MM.1S (cell line): ENCODE results near the gene ZNF236.

Source experiments
- DNase-seq: peaks from one replicate; pipeline ENCODE4 v3.0.0-alpha.2; 2015
- H2AFZ ChIP-seq: fragments of 300-600 bp; sonication (generic); 2 replicates; pipeline ENCODE4 v1.6.0; 2016; ENCODE audit warnings: antibody characterized with exemption, low read length
- H3F3A ChIP-seq: fragments of 300-600 bp; sonication (generic); 2 replicates; pipeline ENCODE4 v1.6.1; 2016; ENCODE audit warnings: mild to moderate bottlenecking, antibody characterized with exemption, low read length, moderate library complexity, mixed read lengths; ENCODE audit not compliant: insufficient read depth
- H3K27ac ChIP-seq: fragments of 300-600 bp; sonication (generic); 2 replicates; pipeline ENCODE4 v1.5.1; 2016; ENCODE audit warnings: mild to moderate bottlenecking, low read length
- H3K27me3 ChIP-seq: fragments of 300-600 bp; sonication (generic); replicated peaks from 2 replicates; pipeline ENCODE4 v1.6.0; 2016; ENCODE audit warnings: low read length; ENCODE audit not compliant: insufficient read depth
- H3K36me3 ChIP-seq: fragments of 300-600 bp; sonication (generic); replicated peaks from 2 replicates; pipeline ENCODE4 v1.6.1; 2016; ENCODE audit warnings: mild to moderate bottlenecking, low read length, mixed read lengths; ENCODE audit not compliant: insufficient read depth
- H3K4me1 ChIP-seq: fragments of 300-600 bp; sonication (generic); 2 replicates; pipeline ENCODE4 v1.6.1; 2016; ENCODE audit warnings: low read length, mixed read lengths
- H3K4me2 ChIP-seq: fragments of 300-600 bp; sonication (generic); 2 replicates; pipeline ENCODE4 v1.6.0; 2016; ENCODE audit warnings: low read depth, low read length
- H3K4me3 ChIP-seq: fragments of 300-600 bp; sonication (generic); 2 replicates; pipeline ENCODE4 v1.5.1; 2016; ENCODE audit warnings: low read length, mixed read lengths
- H3K79me2 ChIP-seq: fragments of 300-600 bp; sonication (generic); 2 replicates; pipeline ENCODE4 v1.6.1; 2016; ENCODE audit warnings: mixed run types, low read length, mixed read lengths
- H3K9ac ChIP-seq: fragments of 300-600 bp; sonication (generic); 2 replicates; pipeline ENCODE4 v1.6.1; 2016; ENCODE audit warnings: low read length, mixed read lengths
- H3K9me2 ChIP-seq: fragments of 300-600 bp; sonication (generic); replicated peaks from 2 replicates; pipeline ENCODE4 v1.6.1; 2016; ENCODE audit warnings: mild to moderate bottlenecking, low read length, mixed read lengths; ENCODE audit not compliant: insufficient read depth
- H3K9me3 ChIP-seq: fragments of 300-600 bp; sonication (generic); replicated peaks from 2 replicates; pipeline ENCODE4 v1.6.1; 2016; ENCODE audit warnings: mild to moderate bottlenecking, low read length, mixed read lengths; ENCODE audit not compliant: insufficient read depth
- H4K20me1 ChIP-seq: fragments of 300-600 bp; sonication (generic); 2 replicates; pipeline ENCODE4 v1.6.1; 2016; ENCODE audit warnings: mild to moderate bottlenecking, low read length, moderate library complexity, mixed read lengths; ENCODE audit not compliant: insufficient read depth
- EZH2 ChIP-seq: fragments of 300-600 bp; sonication (generic); optimal IDR thresholded peaks from 2 replicates; pipeline ENCODE3; 2017; ENCODE audit warnings: low read depth, mild to moderate bottlenecking, antibody characterized with exemption, low read length, mixed read lengths
- EZH2phosphoT487 ChIP-seq: fragments of 300-600 bp; sonication (generic); IDR thresholded peaks from 2 replicates; pipeline ENCODE4 v1.6.1; 2018; ENCODE audit warnings: antibody characterized with exemption, low read length
- TF ChIP-seq, protein P1 (sequence below): fragments of 300-600 bp; sonication (generic); IDR thresholded peaks from 2 replicates; pipeline ENCODE4 v1.5.1; 2016; ENCODE audit warnings: antibody characterized with exemption, low read length, mixed read lengths

Gene ZNF236

DNA sequence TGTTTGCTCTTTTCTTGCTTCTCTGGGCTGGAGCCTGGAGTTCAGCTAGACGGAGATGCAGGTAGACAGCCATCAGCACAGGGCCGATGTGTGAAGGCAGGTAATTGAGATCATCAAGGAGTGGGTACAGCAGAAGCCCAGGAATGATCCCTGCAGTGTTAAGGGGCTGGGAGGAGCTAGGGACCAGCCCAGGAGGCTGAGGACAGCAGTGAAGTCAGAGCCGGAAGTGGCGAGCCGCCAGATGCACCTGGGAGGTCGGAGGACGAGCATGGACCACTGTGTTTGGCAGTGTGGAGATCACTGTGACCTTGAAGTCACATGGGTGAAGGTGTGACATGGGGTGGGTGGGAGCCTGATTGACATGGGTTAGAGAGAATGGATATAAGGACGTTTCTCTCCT lies 6.2 kb upstream of the ZNF236 start:
- TF ChIP-seq EZH2phosphoT487 (no peak), EZH2 (no peak)
- TF ChIP-seq, protein P1, sequence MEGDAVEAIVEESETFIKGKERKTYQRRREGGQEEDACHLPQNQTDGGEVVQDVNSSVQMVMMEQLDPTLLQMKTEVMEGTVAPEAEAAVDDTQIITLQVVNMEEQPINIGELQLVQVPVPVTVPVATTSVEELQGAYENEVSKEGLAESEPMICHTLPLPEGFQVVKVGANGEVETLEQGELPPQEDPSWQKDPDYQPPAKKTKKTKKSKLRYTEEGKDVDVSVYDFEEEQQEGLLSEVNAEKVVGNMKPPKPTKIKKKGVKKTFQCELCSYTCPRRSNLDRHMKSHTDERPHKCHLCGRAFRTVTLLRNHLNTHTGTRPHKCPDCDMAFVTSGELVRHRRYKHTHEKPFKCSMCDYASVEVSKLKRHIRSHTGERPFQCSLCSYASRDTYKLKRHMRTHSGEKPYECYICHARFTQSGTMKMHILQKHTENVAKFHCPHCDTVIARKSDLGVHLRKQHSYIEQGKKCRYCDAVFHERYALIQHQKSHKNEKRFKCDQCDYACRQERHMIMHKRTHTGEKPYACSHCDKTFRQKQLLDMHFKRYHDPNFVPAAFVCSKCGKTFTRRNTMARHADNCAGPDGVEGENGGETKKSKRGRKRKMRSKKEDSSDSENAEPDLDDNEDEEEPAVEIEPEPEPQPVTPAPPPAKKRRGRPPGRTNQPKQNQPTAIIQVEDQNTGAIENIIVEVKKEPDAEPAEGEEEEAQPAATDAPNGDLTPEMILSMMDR = no peak
- DNase-seq = no peak

DNA sequence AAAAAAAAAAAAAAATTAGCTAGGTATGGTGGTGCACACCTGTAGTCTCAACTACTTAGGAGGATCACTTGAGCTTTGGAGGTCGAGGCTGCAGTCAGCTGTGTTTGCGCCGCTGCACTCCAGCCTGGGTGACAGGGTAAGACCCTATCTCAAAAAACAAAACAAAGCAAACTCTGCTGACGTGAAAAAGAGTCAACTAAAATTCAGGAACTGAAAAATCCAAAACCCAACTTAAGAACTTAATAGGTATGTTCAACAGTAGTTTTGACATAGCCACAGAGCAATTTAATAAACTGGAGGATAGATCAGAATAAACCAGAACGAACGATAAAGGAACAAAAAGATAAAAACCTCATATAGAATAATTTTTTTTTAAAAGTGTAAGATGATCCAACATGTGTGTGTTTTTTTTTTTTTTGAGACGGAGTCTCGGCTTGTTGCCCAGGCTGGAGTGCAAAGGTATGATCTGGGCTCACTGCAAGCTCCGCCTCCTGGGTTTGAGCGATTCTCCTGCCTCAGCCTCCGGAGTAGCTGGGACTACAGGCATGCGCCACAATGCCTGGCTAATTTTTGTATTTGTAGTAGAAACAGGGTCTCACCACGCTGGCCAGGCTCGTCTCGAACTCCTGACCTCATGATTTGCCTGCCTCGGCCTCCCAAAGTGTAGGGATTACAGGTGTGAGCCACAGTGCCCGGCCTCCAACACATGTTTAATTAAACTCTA lies 4.3 kb upstream of the ZNF236 start:
- Histone ChIP-seq H3K9ac (no peak overlapping the region), H3K4me2 (no peak overlapping the region), H3F3A (no peaks in the 10 kb centered on the region), H3K27me3 (no peaks in the 10 kb centered on the region), H3K9me2 (no peaks in the 10 kb centered on the region), H3K27ac (no peak overlapping the region), H2AFZ (no peak overlapping the region), H3K79me2 (peaks cover 37% of the 10 kb centered on the region), H3K9me3 (no peaks in the 10 kb centered on the region), H3K36me3 (no peaks in the 10 kb centered on the region), H4K20me1 (no peaks in the 10 kb centered on the region), H3K4me1 (no peaks in the 10 kb centered on the region), H3K4me3 (no peak overlapping the region)
- TF ChIP-seq EZH2phosphoT487 (no peak), EZH2 (no peak)
- TF ChIP-seq, protein P1 = no peak
- no peak for DNase-seq

More for the DNA sequence above, 6.2 kb upstream of the ZNF236 start:
- H3K9me3 ChIP-seq = no peaks in the 10 kb centered on the region
- H3K4me3 ChIP-seq = no peak overlapping the region
- no peaks in the 10 kb centered on the region for H4K20me1 ChIP-seq
- H3F3A ChIP-seq = no peaks in the 10 kb centered on the region
- no peak overlapping the region for H3K4me2 ChIP-seq
- H3K79me2 ChIP-seq = peaks cover 28% of the 10 kb centered on the region
- no peak overlapping the region for H3K9ac ChIP-seq
- no peaks in the 10 kb centered on the region for H3K9me2 ChIP-seq
- H2AFZ ChIP-seq = no peak overlapping the region
- H3K36me3 ChIP-seq = no peaks in the 10 kb centered on the region
- H3K4me1 ChIP-seq = no peaks in the 10 kb centered on the region
- H3K27ac ChIP-seq = no peak overlapping the region
- no peaks in the 10 kb centered on the region for H3K27me3 ChIP-seq

GRCh38 chr18:76819411-76820136 lies 2.8 kb upstream of the ZNF236 start:
- Histone ChIP-seq H2AFZ (no peak overlapping the region), H4K20me1 (no peaks in the 10 kb centered on the region), H3F3A (peaks cover 9% of the 10 kb centered on the region; the same call in 1 of the 2 replicates), H3K4me1 (no peaks in the 10 kb centered on the region), H3K27ac (no peak overlapping the region), H3K36me3 (no peaks in the 10 kb centered on the region), H3K4me2 (no peak overlapping the region), H3K9me2 (no peaks in the 10 kb centered on the region), H3K9me3 (no peaks in the 10 kb centered on the region), H3K79me2 (peaks cover 51% of the 10 kb centered on the region), H3K9ac (no peak overlapping the region), H3K27me3 (no peaks in the 10 kb centered on the region), H3K4me3 (no peak overlapping the region)
- TF ChIP-seq EZH2phosphoT487 (no peak), EZH2 (no peak)
- TF ChIP-seq, protein P1 = no peak
- DNase-seq = no peak
